ENCODE results near the gene PKN1.
"Not testable (repeated sequence)": the region's sequence is repeated elsewhere in the genome, so short reads cannot be mapped to it uniquely, and the experiment has no call there.

The PKN1 gene

GRCh38 chr19:14402332-14403144 lies 30.6 kb upstream of the PKN1 start:
- H3K4me3 ChIP-seq (ENCODE audit: low read length): no peak overlapping the region
- no peak for TF ChIP-seq CTCF (IDR thresholded peaks at IDR 0.05; ENCODE audit: insufficient read depth, low read depth, low read length, missing control alignments)
- DNase-seq (ENCODE audit: low read depth): peak; percentile 92

DNA sequence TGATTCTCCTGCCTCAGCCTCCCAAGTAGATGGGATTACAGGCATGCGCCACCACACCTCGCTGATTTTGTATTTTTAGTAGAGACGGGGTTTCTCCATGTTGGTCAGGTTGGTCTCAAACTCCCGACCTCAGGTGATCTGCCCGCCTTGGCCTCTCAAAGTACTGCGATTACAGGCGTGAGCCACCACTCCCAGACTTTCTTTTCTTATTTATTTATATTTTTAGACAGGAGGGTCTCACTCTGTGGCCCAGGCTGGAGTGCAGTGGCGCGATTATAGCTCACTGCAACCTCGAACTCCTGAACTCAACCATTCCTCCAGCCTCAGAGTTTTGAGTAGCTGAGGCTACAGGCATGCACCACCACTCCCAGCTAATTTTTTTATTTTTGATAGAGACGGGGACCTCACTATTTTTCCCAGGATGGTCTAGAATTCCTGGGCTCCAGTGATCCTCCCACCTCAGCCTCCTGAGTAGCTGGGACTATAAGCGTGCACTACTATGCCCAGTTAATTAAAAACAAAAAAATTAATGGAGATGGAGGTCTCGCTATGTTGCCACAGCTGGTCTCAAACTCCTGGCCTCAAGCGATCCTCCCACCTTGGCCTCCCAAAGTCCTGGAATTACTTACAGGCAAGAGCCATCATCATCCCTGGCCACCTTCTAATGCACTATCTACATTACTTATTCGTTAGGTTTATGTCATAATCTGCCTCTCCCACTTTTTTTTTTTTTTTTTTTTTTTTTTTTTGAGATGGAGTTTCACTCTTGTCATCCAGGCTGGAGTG lies 29.8 kb upstream of the PKN1 start:
- DNase-seq (ENCODE audit: low read depth); H3K4me3 ChIP-seq (ENCODE audit: low read length): not testable (repeated sequence)

DNA sequence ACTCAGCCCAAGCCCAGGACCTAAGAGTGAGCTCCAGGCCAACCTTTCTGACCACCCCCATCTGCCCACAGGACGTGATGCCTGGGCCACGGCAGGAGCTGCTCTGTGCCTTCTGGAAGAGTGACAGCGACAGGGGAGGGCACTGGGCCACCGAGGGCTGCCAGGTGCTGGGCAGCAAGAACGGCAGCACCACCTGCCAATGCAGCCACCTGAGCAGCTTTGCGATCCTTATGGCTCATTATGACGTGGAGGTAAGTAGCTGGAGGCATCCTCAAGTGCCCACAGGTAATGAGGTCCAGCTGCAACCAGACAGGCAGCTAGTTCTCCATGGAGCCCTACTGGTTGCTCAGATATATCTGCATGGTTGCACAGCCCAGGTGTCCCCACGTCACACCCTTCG lies 28.8 kb upstream of the PKN1 start:
- TF ChIP-seq CTCF (IDR thresholded peaks at IDR 0.05; ENCODE audit: insufficient read depth, low read depth, low read length, missing control alignments): no peak
- peak; percentile 62 for DNase-seq (ENCODE audit: low read depth)
- H3K4me3 ChIP-seq (ENCODE audit: low read length): no peak overlapping the region

DNA sequence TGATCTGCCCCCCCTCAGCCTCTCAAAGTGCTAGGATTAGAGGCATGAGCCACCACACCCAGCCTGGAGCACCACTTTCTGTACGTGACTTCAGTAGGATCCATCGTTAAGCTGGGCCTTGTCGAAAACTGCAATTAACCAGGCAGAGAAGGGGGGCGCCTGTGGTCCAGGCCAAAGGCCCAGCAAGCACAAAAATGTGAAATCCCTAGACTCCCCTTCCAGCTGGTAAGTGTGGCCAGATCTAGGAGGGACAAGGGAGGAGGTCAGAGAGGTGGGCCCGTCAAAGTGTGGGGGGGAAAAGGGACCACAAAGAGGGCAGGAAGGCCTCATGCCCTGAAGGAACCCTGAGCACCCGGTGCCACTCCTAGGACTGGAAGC lies 27.7 kb upstream of the PKN1 start:
- no peak overlapping the region for H3K4me3 ChIP-seq (ENCODE audit: low read length)
- DNase-seq (ENCODE audit: low read depth): no peak
- TF ChIP-seq CTCF (IDR thresholded peaks at IDR 0.05; ENCODE audit: insufficient read depth, low read depth, low read length, missing control alignments): no peak

- peak; percentile 91 for DNase-seq (ENCODE audit: low read depth)
- TF ChIP-seq CTCF (IDR thresholded peaks at IDR 0.05; ENCODE audit: insufficient read depth, low read depth, low read length, missing control alignments): peak; percentile 62
- H3K4me3 ChIP-seq (ENCODE audit: low read length): peak overlapping the region; percentile 36
Observed at GRCh38 chr19:14405758-14406644, 27.1 kb upstream of the PKN1 start.

DNA sequence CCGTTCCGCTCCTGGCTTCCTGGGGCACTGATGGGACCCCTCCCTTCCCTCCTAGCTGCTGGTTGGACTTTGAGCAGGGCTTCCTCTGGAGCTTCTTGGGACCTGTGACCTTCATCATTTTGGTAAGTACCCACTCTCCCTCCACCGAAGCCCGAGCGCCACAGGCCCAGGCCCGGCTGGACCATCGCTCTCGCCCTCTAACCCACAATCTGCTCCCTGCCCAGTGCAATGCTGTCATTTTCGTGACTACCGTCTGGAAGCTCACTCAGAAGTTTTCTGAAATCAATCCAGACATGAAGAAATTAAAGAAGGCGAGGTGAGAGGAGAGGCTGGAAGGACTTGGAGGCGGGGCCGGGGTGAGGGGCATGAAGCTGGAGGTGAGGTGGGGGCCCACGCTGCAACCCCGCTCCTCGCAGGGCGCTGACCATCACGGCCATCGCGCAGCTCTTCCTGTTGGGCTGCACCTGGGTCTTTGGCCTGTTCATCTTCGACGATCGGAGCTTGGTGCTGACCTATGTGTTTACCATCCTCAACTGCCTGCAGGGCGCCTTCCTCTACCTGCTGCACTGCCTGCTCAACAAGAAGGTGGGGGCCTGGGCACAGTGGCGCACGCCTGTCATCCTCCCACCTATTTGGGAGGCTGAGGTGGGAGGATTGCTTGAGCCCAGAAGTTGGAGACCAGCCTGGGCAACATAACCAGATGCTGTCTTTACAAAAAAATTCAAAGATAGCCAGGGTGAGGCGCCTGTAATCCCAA lies 26.3 kb upstream of the PKN1 start:
- no peak for DNase-seq (ENCODE audit: low read depth)
- no peak overlapping the region for H3K4me3 ChIP-seq (ENCODE audit: low read length)
- no peak for TF ChIP-seq CTCF (IDR thresholded peaks at IDR 0.05; ENCODE audit: insufficient read depth, low read depth, low read length, missing control alignments)

Data from epithelial cell of esophagus (primary cell).